Measurements from ENCODE around the gene TMEM215.

Gene TMEM215

DNA sequence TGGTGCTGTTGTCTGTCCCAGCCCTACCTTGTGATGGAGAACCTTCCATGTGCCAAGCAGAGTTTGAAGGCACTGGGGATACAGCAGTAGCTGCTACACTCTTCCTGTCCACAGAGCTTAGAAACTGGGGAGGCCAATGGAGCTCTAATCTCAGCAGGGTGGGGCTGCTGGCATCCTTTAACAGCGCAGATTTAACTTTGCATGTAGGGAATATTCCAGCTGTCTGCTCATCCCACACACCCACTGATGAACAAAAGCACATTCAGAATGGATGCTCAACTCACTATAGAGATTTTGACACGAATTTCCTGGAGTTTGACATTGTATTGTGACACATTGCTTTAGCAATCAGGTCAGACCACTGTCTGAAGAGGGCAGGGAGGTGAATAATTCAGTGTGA lies 49.0 kb downstream of the TMEM215 start:
- in situ Hi-C loops (cut with MboI; ENCODE audit: low sequenced_read_pairs): no loop called here
